ENCODE results near the gene PRLH.

PRLH gene

GRCh38 chr2:237566401-237567235, at the start of gene PRLH:
Gene PRLH, plus strand, starts transcription at chr2:237566574. Its CDS starts 0 bp downstream, at chr2:237566574.
- DNase-seq (ENCODE audit: low read depth): no peak

GRCh38 chr2:237517163-237517562, 49.2 kb upstream of the PRLH start:
- no peak for DNase-seq (ENCODE audit: low read depth)

GRCh38 chr2:237517990-237518389, 48.4 kb upstream of the PRLH start:
- no peak for DNase-seq (ENCODE audit: low read depth)

GRCh38 chr2:237519506-237520245, 46.7 kb upstream of the PRLH start:
- DNase-seq (ENCODE audit: low read depth): no peak

- DNase-seq (ENCODE audit: low read depth): no peak
Observed at GRCh38 chr2:237520290-237520689, 46.1 kb upstream of the PRLH start.

- DNase-seq (ENCODE audit: low read depth): no peak
Observed at GRCh38 chr2:237524631-237525030, 41.7 kb upstream of the PRLH start.

GRCh38 chr2:237525559-237526157, 40.7 kb upstream of the PRLH start:
- DNase-seq (ENCODE audit: low read depth): no peak

GRCh38 chr2:237527233-237527632, 39.1 kb upstream of the PRLH start:
- no peak for DNase-seq (ENCODE audit: low read depth)

GRCh38 chr2:237527766-237528165, 38.6 kb upstream of the PRLH start:
- no peak for DNase-seq (ENCODE audit: low read depth)

- DNase-seq (ENCODE audit: low read depth): no peak
Observed at GRCh38 chr2:237529452-237530402, 36.6 kb upstream of the PRLH start.

GRCh38 chr2:237530472-237531433, 35.6 kb upstream of the PRLH start:
- no peak for DNase-seq (ENCODE audit: low read depth)

- DNase-seq (ENCODE audit: low read depth): no peak
Observed at GRCh38 chr2:237532160-237532559, 34.2 kb upstream of the PRLH start.

GRCh38 chr2:237533668-237534161, 32.7 kb upstream of the PRLH start:
- no peak for DNase-seq (ENCODE audit: low read depth)

- no peak for DNase-seq (ENCODE audit: low read depth)
Observed at GRCh38 chr2:237534380-237534779, 32.0 kb upstream of the PRLH start.

- DNase-seq (ENCODE audit: low read depth): no peak
Observed at GRCh38 chr2:237535385-237536082, 30.8 kb upstream of the PRLH start.

- DNase-seq (ENCODE audit: low read depth): no peak
Observed at GRCh38 chr2:237536083-237536415, 30.3 kb upstream of the PRLH start.

- DNase-seq (ENCODE audit: low read depth): no peak
Observed at GRCh38 chr2:237536617-237537016, 29.8 kb upstream of the PRLH start.

GRCh38 chr2:237538001-237538720, 28.2 kb upstream of the PRLH start:
- DNase-seq (ENCODE audit: low read depth): no peak

GRCh38 chr2:237538901-237539300, 27.5 kb upstream of the PRLH start:
- no peak for DNase-seq (ENCODE audit: low read depth)
